ENCODE results near the gene MYT1. TPM values are rescaled to one million over a fixed set of nuclear protein-coding genes. Genes with fewer than 3 reads are reported as not detected.
A peak's percentile ranks its signal among the peaks of the same experiment; 100 is the strongest.

Gene MYT1
- polyA plus RNA-seq, 5 donors = 0.13 to 0.43 (median 0.24) TPM

- DNase-seq = no peak
These were observed 80.1 kb downstream of the MYT1 start for GRCh38 chr20:64244281-64244805.

GRCh38 chr20:64244870-64245603 lies 80.8 kb downstream of the MYT1 start:
- DNase-seq = no peak

GRCh38 chr20:64245746-64246595 lies 81.7 kb downstream of the MYT1 start:
- no peak for DNase-seq

- DNase-seq = no peak
These were observed 82.5 kb downstream of the MYT1 start for GRCh38 chr20:64246616-64247306.

- DNase-seq = no peak
These were observed 83.0 kb downstream of the MYT1 start for GRCh38 chr20:64247307-64247618.

GRCh38 chr20:64247970-64248841 lies 84.0 kb downstream of the MYT1 start:
- no peak for DNase-seq

GRCh38 chr20:64250027-64250426 lies 85.8 kb downstream of the MYT1 start:
- no peak for DNase-seq

GRCh38 chr20:64253000-64253383 lies 88.7 kb downstream of the MYT1 start:
- DNase-seq = no peak

- DNase-seq = no peak
These were observed 89.2 kb downstream of the MYT1 start for GRCh38 chr20:64253443-64253842.

- no peak for DNase-seq
These were observed 89.9 kb downstream of the MYT1 start for GRCh38 chr20:64254156-64254555.

GRCh38 chr20:64254571-64255360 lies 90.5 kb downstream of the MYT1 start:
- no peak for DNase-seq

- DNase-seq = peak; percentile 84
These were observed 91.4 kb downstream of the MYT1 start, which contains the start of gene PCMTD2 for GRCh38 chr20:64255361-64256281. Gene PCMTD2 (plus strand): TSS chr20:64255748. CDS start chr20:64259966, 4,218 bp downstream.

- DNase-seq = no peak
These were observed 92.2 kb downstream of the MYT1 start for GRCh38 chr20:64256282-64256935.

GRCh38 chr20:64257107-64257757 lies 93.0 kb downstream of the MYT1 start:
- no peak for DNase-seq

- no peak for DNase-seq
These were observed 94.0 kb downstream of the MYT1 start for GRCh38 chr20:64258071-64258823.

- DNase-seq = no peak
These were observed 96.0 kb downstream of the MYT1 start for GRCh38 chr20:64260239-64260638.

GRCh38 chr20:64261138-64261537 lies 96.9 kb downstream of the MYT1 start:
- DNase-seq = peak; percentile 56 to 83

Measured in right lung (tissue), 5 donors.